Measurements from ENCODE around the gene PHF3. TPM values are rescaled to one million over a fixed set of nuclear protein-coding genes. Genes with fewer than 3 reads are reported as not detected.

PHF3 gene
- total RNA-seq, 1 experiment from 2014 or later = 48.3 TPM

GRCh38 chr6:63743691-63744090 is 108.1 kb downstream of the PHF3 start:
- H3K4me1 ChIP-seq = no peaks in the 10 kb centered on the region
- ChIA-PET CTCF (no interaction called here), POLR2A (no interaction called here)
- peaks cover under 1% of the 10 kb centered on the region for H3K27me3 Mint-ChIP-seq (ENCODE audit: insufficient read depth, unreplicated experiment)
- BruUV-seq (replicated peaks) = no TSS peak
- intact Hi-C loops (cut with micrococcal nuclease; ENCODE audit: unreplicated experiment) = no loop called here
- peaks cover 9% of the 10 kb centered on the region for H3K9me3 Mint-ChIP-seq (ENCODE audit: unreplicated experiment)
- no peaks in the 10 kb centered on the region for H3K36me3 ChIP-seq (ENCODE audit: control insufficient read depth, insufficient read depth, low read length)
- no peaks in the 10 kb centered on the region for H3K36me3 Mint-ChIP-seq (ENCODE audit: insufficient read depth, unreplicated experiment)
- no peak overlapping the region for H3K4me3 Mint-ChIP-seq (ENCODE audit: unreplicated experiment)
- no peak overlapping the region for H3K4me3 ChIP-seq (ENCODE audit: low read depth, low read length)
- no peaks in the 10 kb centered on the region for H3K27me3 ChIP-seq (replicated peaks; ENCODE audit: control insufficient read depth, insufficient read depth, low read length)
- H3K9me3 ChIP-seq = no peaks in the 10 kb centered on the region
- no peak for TF ChIP-seq CTCF (IDR thresholded peaks at IDR 0.05; ENCODE audit: insufficient read depth in 1 of 2, low read depth in 1 of 2, low read length in 1 of 2, severe bottlenecking in 1 of 2, unreplicated experiment in 1 of 2)
- H3K27ac Mint-ChIP-seq (ENCODE audit: unreplicated experiment) = no peak overlapping the region
- H3K4me1 Mint-ChIP-seq (ENCODE audit: low read depth, unreplicated experiment) = peaks cover 7% of the 10 kb centered on the region
- DNase-seq = no peak

GRCh38 chr6:63744810-63745209 is 109.2 kb downstream of the PHF3 start:
- peaks cover 7% of the 10 kb centered on the region for H3K4me1 Mint-ChIP-seq (ENCODE audit: low read depth, unreplicated experiment)
- no peak for TF ChIP-seq CTCF (IDR thresholded peaks at IDR 0.05; ENCODE audit: insufficient read depth in 1 of 2, low read depth in 1 of 2, low read length in 1 of 2, severe bottlenecking in 1 of 2, unreplicated experiment in 1 of 2)

GRCh38 chr6:63745784-63746183 is 110.2 kb downstream of the PHF3 start:
- no peak for DNase-seq
- BruUV-seq (replicated peaks) = no TSS peak
- H3K4me1 ChIP-seq = no peaks in the 10 kb centered on the region
- H3K36me3 Mint-ChIP-seq (ENCODE audit: insufficient read depth, unreplicated experiment) = no peaks in the 10 kb centered on the region
- H3K27ac Mint-ChIP-seq (ENCODE audit: unreplicated experiment) = no peak overlapping the region
- H3K9me3 Mint-ChIP-seq (ENCODE audit: unreplicated experiment) = peaks cover 9% of the 10 kb centered on the region
- H3K27me3 ChIP-seq (replicated peaks; ENCODE audit: control insufficient read depth, insufficient read depth, low read length) = no peaks in the 10 kb centered on the region; the same call in 1 of the 2 replicates
- H3K27me3 Mint-ChIP-seq (ENCODE audit: insufficient read depth, unreplicated experiment) = peaks cover 6% of the 10 kb centered on the region
- no peak overlapping the region for H3K4me3 ChIP-seq (ENCODE audit: low read depth, low read length)
- H3K36me3 ChIP-seq (ENCODE audit: control insufficient read depth, insufficient read depth, low read length) = no peaks in the 10 kb centered on the region
- TF ChIP-seq CTCF (IDR thresholded peaks at IDR 0.05; ENCODE audit: insufficient read depth in 1 of 2, low read depth in 1 of 2, low read length in 1 of 2, severe bottlenecking in 1 of 2, unreplicated experiment in 1 of 2) = no peak
- H3K4me1 Mint-ChIP-seq (ENCODE audit: low read depth, unreplicated experiment) = peaks cover 7% of the 10 kb centered on the region
- ChIA-PET CTCF (no interaction called here), POLR2A (no interaction called here)
- no peak overlapping the region for H3K4me3 Mint-ChIP-seq (ENCODE audit: unreplicated experiment)
- intact Hi-C loops (cut with micrococcal nuclease; ENCODE audit: unreplicated experiment) = no loop called here
- H3K9me3 ChIP-seq = no peaks in the 10 kb centered on the region

More at GRCh38 chr6:63744810-63745209, 109.2 kb downstream of the PHF3 start:
- Mint-ChIP-seq H3K36me3 (ENCODE audit: insufficient read depth, unreplicated experiment) (no peaks in the 10 kb centered on the region), H3K27me3 (ENCODE audit: insufficient read depth, unreplicated experiment) (peaks cover 6% of the 10 kb centered on the region), H3K4me3 (ENCODE audit: unreplicated experiment) (no peak overlapping the region), H3K27ac (ENCODE audit: unreplicated experiment) (no peak overlapping the region), H3K9me3 (ENCODE audit: unreplicated experiment) (peaks cover 9% of the 10 kb centered on the region)
- POLR2A ChIA-PET = no interaction called here
- no peak overlapping the region for H3K4me3 ChIP-seq (ENCODE audit: low read depth, low read length)
- intact Hi-C loops (cut with micrococcal nuclease; ENCODE audit: unreplicated experiment) = no loop called here
- CTCF ChIA-PET = interaction anchor here (0.7 kb wide), 1 partner anchor 96 kb away, joined by 3 read pairs; no protein-coding TSS in a partner anchor
- H3K27me3 ChIP-seq (replicated peaks; ENCODE audit: control insufficient read depth, insufficient read depth, low read length) = no peaks in the 10 kb centered on the region; the same call in 1 of the 2 replicates
- H3K4me1 ChIP-seq = no peaks in the 10 kb centered on the region
- no peaks in the 10 kb centered on the region for H3K36me3 ChIP-seq (ENCODE audit: control insufficient read depth, insufficient read depth, low read length)
- BruUV-seq (replicated peaks) = no TSS peak
- H3K9me3 ChIP-seq = no peaks in the 10 kb centered on the region
- DNase-seq = no peak

All from Caco-2 (cell line).